ENCODE data around the gene MAPK10.
A peak's percentile ranks its signal among the peaks of the same experiment; 100 is the strongest.
"Not testable (repeated sequence)": the region's sequence is repeated elsewhere in the genome, so short reads cannot be mapped to it uniquely, and the experiment has no call there.

MAPK10 gene

DNA sequence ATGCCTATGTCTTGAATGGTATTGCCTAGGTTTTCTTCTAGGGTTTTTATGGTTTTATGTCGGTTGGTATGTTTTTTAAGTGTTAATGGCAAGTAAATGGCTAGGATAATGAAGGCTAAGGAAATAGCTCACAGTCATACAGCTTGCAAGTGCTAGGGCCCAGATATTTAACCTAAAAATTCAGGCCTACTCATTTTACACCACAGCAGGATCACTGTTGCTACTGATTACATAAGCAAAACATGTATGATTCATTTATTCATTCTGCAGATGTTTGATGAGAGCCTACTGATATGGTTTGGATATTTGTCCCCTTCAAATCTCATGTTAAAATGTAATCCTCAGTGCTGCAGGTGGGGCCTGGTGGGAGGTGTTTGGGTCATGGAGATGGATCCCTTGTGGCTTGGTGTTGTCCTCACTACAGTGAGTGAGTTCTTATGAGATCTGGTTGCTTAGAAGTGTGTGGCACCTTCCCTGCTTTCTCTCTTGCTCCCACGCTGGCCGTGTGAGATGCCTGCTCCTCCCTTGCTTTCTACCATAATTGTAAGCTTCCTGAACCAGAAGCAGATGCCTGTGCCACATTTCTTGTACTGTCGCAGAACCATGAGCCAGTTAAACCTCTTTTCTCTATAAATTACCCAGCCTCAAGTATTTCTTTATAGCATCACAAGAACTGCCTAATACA is 175.5 kb downstream of the MAPK10 start:
- DNase-seq (ENCODE audit: low spot score) = no peak

DNA sequence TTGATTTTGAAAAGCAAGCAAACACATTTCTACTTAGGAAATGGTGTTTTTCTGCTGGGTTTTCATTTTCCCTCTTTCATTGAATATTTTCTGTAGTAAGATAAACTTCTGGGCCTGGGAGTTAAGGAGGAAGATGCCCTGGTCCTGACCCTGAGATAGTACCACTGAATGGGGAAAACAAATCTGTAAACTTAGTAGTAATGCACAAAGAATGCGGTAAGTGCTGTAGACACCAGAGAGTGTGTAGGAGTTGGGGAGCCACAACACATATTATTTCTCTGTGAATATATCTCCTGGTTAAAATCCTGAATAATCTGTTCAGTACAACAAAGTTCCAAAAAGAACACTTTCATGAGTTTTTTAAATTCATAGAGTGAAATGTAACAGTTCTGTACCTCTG is 178.3 kb downstream of the MAPK10 start:
- no peak for DNase-seq (ENCODE audit: low spot score)

DNA sequence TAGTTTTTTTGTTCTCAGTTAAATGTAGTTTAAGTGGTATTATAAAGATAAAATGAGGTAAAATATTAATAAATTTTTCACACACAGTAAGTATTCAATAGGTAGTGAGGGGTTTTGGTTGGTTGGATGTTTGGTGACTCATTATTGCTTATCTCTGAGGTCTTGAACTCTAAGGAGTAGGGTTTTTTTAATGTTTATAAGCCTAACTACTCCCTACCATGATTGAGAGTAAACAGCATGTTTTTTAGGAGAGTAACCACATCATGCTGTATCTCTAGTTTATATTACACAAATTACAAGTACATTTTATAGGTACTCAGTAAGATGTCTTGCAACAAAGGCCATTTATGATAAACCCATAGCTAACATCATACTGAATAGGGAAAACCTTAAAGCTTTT is 181.6 kb downstream of the MAPK10 start:
- DNase-seq (ENCODE audit: low spot score) = no peak

DNA sequence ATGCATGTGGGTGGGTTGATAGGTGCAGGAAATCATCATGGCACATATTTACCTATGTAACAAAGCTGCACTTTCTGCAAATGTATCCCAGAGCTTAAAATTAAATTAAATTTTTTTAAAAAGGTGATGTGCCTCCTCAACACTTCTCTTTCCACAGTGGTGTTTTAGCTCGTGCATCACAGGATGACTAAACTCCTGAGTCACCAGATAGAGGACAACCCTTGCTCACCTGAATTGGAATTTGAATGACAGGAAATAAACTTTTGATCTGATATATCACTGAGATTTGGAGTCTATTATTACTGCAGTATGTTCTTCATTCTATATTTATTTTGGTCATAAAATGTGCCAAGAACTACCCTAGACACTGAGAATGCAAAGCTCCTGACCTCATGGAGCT is 185.3 kb downstream of the MAPK10 start:
- no peak for DNase-seq (ENCODE audit: low spot score)

DNA sequence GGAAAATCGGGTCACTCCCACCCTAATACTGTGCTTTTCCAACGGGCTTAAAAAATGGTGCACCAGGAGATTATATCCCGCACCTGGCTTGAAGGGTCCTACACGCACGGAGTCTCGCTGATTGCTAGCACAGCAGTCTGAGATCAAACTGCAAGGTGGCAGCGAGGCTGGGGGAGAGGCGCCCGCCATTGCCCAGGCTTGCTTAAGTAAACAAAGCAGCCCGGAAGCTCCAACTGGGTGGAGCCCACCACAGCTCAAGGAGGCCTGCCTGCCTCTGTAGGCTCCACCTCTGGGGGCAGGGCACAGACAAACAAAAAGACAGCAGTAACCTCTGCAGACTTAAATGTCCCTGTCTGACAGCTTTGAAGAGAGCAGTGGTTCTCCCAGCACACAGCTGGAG is 191.5 kb downstream of the MAPK10 start:
- DNase-seq (ENCODE audit: low spot score) = not testable (repeated sequence)

DNA sequence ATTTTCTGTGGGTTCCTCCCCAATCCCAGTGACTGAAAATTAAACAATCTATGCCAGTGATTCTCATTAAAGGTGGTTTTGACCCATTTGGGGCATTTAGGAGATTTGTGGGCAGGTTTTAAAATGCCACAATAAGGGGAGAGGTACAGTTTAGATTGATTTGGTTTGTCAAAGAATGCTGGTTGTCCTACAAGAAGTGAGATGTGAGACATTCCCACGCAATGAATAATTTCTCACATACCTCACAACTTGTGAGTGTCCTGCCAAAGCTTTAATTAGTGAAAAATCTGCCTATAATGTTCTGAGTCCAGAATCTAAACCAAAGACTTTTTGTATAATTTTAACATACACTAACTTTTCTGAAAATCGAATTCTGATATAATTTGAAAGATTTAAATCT is 199.4 kb downstream of the MAPK10 start:
- DNase-seq (ENCODE audit: low spot score) = no peak

DNA sequence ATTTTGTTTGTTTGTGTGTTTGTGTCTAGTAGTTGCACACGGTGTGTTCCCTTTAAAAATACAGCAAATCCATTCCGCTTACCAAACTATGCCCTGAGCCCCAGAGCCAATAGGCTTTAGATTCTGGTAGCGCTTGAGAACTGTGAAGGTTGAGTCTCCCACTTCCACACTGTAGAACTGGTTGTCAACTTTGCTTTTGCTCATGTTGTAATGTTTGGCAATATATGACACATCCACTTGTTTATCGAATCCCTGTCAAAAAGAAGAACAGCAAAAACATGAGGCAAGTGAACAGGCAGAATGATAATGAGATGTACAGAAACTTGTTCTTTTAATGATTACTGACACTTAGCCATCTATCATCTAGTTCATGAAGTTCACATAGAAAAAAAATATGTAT is 200.6 kb downstream of the MAPK10 start:
- no peak for DNase-seq (ENCODE audit: low spot score)

DNA sequence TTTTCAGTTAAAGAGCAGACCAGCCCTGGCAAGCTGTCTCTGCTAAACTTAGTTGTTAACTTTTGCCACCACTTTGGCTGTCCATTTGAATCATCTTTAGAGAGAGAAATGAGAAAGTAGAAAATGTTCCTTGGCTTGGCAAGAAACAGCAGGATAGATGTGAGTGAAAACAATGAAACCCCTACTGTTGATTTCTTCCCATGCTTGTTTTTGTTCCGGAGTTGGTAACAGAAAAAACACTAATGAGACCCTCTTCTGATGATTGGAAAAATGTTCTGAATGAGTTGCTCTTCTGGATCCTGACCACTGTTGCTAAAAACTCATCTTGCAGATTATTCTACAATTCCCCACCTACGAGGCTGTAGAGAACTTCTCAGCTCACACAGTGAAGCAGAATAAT is 203.3 kb downstream of the MAPK10 start:
- DNase-seq (ENCODE audit: low spot score) = peak; percentile 12

DNA sequence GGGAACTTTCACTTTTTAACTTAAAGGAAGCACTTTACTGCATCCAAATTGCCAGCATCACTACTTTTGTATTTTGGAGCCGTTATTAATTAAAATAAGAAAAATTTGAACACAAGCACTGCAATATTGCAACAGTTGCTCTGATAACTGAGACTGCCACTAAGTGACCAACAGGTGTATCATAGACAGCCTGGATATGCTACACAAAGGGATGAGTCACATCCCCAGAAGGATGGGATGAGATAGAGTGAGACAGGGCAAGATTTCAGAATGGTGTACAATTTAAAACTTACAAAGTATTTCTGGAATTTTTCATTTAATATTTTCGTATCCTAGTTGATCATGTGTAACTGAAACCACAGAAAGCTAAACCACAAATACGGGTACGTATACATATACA is 204.1 kb downstream of the MAPK10 start:
- no peak for DNase-seq (ENCODE audit: low spot score)

DNA sequence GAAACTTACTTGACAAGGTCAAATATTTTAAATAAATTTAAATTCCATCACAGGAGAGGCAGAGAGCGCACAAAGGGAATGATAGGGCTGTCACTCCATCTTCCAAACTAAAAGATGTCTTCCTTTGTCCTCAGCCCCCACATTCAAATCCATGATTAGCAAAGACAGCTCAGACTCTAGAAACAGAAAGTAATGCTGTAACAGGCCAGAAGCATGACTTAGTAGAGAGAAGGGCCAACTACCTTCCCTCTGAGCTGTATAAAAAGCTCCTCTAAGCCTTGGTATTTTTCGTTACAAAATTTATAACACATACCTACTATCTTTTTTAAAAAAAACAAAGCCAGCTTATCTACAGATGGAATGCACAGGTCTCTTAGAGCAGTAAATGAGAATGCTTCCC is 207.4 kb downstream of the MAPK10 start:
- no peak for DNase-seq (ENCODE audit: low spot score)

DNA sequence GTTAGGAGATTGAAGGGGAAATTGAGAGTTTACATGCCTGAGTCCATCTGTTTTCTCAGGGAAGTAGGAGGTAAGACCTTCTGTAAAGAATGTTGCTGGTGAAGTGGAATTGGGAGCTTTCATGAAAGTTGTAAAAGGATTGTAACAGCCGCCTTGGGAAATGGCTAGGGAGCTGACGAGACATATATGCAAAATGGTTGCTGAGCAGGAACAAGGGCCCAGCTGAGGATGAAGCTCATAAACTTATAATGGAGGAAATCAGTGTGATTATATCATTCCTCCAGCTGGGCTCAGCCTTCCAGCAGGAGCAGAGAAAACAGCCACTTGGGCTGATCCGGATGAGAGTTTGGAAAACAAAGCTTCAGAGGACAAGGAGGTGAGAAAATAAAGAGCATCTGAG is 208.7 kb downstream of the MAPK10 start:
- DNase-seq (ENCODE audit: low spot score) = no peak

DNA sequence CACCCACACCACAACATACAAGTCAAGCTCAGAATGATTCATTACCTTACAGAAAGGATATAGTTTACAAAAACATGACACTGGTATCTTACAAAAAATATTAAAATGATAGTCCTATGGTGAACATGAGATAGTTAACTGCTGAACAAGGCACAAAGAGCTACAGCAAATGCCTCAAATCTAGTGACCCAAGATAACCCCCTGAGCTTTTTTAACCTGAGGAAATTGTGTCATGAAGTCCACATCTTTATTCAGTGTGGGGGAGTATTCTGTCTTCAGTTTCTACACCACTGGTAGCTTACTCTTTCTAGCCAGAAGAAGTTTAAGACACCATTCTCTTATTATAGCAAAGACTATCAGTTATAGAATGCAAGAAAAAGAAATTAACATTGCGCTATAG is 218.7 kb downstream of the MAPK10 start:
- no peak for DNase-seq (ENCODE audit: low spot score)

DNA sequence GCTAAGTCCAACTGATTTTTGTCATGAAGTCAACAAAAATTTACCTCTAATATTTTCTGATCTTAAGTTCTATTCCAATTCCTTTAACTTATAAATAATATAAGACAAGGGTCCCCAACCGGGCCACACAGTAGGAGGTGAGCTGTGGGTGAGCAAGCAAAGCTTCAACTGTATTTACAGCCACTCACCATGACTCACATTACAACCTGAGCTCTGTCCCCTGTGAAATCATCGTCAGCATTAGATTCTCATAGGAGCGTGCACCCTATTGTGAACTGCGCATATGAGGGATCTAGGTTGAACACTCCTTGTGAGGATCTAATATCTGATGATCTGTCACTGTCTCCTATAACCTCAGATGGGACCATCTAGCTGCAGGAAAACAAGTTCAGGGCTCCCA is 227.4 kb downstream of the MAPK10 start:
- DNase-seq (ENCODE audit: low spot score) = no peak

DNA sequence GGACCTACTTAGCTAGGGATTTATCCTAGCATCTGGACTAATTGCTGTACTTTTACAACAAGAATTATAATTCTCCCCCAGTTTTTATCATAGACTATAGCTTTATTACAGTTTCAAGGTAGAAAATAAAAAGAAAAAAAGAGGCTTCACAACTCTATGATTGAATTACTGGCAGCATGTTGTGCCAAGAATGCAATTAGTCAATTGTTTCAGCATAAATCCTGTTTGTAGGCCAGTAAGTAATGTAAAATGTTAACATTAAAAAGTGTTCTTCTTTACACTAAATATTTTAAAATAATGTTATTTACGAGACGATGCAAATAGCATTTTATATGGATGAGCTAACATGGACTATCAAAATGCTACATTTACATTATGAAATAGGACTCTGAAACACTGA is 228.4 kb downstream of the MAPK10 start:
- DNase-seq (ENCODE audit: low spot score) = no peak

DNA sequence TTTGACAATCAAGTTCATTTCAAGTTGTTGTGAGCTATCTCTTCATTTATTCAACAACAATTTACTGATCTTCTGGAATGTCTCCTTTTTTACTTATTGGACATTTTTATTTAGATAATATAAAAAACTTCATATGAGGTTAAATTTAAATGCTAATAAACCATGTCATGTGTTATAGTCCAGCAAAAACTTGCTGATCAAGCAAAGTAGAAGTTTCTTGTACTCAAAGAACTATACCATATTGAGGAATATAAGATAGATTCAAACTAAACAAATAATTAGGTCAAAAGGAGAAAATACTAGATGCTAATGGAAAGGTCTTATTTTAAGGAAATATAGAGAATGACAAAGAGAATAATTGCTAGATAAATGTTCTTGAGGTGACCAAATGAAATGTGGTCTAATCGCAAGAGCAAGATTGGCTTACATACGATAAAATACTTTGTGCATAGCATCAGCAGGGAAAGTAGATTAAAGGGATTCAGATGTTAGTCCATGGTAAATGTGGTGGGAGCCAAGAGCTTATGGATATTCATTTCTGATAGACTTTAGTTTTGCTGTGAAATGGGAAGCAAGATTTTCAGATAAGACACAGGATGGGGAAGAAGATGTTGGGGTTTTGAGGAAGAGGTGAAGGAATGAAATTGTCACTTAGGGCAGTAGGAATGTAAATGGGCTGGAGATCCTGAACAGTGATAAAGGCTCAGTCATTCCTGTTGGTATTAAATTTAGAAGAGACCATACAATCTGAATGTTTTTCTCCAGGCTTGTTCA is 229.5 kb downstream of the MAPK10 start:
- no peak for DNase-seq (ENCODE audit: low spot score)

DNA sequence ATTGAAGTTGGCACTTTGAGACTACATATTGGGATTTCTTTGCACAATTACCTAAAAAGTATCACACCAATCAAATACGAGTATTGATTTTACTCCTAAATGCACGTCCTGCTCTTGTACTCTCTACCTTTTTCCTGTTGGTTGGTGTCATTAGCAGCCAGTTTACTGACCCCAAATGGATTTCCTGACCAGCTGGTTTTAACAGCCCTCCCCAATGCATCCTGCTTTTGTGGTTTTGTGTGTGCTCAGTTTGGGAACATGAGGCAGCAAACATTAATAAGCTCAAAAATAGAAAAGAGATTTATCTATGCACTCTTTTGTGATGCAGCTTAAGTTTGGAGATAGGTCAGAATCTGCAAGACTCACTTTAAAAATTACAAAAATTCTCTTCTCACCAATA is 230.3 kb downstream of the MAPK10 start:
- DNase-seq (ENCODE audit: low spot score) = no peak

DNA sequence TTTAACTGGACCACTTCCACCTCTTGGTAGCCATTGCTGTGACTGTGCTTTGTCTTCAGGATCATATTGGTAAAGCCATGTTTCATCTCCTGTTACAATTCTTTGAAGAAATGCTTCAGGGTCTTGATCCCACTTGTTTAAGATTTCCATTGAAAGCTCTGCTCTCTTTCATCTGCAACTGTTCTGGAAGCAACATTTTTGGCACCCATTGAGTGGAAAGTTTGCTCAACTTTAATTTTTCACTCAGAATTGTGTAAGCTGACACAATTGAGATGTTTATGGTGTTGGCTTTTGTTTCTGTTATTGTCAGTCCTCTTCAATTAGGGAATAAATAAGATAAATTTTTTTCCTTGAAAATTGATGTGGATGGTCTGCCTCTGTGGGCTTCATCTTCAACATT is 237.4 kb downstream of the MAPK10 start:
- DNase-seq (ENCODE audit: low spot score) = no peak

DNA sequence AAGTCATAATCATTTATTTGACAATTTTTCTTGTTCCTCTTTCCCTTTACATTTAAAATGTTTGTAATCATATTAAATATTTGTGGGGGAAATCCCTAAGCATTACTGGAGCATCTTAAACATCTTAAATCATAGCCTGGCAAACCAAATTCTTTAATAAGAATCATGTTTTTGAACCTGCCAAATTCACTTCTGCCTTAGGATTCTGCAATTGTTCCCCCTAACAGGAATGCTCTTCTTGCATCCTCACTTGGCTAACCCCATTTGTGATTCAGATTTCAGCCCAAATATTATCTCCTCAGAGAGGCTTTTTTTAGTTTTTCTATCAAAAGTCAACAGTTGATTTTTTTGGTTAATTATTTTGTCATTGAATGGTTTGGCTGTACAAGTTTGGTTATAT is 241.1 kb downstream of the MAPK10 start:
- no peak for DNase-seq (ENCODE audit: low spot score)

DNA sequence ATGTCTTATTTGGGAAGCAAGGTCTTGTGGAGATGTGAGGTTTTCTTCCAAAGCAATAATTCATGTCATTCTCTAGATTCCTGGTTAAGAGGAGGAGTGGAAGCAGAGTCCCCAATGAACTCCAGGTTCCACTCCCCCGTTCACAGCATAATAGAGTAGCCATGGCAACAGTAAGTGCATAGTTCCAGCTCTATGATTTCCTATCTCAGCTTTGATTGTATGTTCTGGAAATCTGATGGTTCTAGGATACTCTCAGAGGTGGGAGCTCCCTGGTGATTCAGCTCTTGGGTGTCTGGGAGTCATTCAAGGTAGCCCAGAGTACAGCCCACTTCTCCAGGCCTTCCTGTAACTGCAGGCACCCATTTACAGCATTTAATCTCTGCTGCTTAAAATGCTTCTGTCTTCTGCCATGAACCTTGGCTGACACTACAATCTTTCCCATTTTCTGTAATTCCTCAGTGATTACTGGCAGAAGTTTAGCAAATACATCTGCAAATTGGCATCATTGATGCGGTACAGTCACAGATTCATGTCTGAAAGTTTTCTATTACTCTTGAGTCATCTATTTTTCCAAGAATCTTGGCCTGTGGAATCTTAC is 242.0 kb downstream of the MAPK10 start:
- no peak for DNase-seq (ENCODE audit: low spot score)

DNA sequence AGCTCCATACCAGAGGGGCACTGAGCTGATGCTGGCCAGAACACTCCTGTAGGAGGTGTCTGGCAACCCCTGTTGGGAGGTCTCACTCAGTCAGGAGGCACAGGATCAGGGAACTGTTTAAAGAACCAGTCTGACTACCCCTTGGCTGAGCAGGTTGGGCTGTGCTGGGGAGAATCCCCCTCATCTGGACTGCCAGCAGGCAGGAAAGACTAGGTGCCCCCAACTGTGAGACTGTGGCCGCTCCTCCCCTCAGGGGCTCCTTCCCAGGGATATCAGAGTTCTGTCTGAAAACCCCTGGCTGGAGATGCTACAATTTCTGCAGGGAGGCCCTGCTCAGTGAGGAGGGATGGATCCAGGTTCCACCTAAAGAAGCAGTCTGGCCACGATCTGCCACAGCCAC is 245.3 kb downstream of the MAPK10 start:
- DNase-seq (ENCODE audit: low spot score) = no peak

DNA sequence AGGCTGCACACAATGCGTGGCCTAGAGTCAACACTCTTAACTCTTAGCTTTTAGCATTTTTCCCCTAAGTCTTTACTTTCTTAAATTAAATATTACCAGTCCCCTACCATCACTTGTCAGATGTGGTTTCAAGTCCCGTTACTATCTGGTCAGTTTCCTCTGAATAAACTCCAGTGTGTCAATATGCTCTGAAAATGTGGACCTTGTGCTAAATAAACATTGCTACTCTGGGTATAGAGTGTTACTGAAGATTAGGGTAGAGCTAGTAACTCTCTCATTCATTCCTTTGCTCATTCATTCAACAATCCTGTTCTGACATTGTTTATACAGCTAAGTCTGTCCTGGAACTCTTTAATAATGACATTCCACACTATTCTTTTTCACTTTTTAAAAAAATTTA is 251.0 kb downstream of the MAPK10 start:
- DNase-seq (ENCODE audit: low spot score) = no peak

DNA sequence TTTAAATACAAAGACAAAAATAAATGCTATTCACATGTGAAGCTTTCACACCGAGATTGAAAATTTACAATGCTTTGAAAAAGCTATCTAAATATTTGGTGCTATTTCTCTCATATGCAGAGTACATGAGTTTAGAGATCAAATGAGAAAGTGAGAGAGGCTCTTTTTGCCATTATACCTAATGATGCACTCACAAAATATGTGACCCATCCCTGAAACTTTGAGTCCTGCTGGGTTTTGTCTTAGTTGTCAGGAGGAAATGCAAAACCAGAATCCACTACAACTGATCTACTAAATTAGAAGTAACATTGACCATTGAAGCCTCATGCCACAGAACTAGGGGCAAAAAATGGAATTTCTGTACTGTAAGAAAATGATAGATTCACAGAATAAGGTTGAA is 251.7 kb downstream of the MAPK10 start:
- DNase-seq (ENCODE audit: low spot score) = no peak

DNA sequence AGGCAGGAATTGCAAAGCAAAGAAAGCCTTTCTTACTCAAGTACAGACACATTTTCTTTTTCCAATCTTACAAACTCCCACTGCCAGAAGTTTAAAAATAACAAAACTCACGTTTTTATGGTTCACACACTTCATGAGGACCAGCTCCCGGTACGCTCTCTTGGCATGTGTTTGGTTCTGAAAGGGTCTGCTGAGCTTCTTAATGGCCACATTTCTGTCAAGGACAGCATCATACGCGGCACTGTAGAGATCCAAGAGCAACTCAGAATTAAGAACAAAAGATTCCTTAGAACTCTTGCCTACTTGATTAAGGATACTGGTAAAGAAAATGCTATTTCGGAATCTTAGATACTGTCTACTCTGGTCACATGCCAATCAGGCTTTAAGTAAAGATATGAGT is 252.7 kb downstream of the MAPK10 start:
- no peak for DNase-seq (ENCODE audit: low spot score)

DNA sequence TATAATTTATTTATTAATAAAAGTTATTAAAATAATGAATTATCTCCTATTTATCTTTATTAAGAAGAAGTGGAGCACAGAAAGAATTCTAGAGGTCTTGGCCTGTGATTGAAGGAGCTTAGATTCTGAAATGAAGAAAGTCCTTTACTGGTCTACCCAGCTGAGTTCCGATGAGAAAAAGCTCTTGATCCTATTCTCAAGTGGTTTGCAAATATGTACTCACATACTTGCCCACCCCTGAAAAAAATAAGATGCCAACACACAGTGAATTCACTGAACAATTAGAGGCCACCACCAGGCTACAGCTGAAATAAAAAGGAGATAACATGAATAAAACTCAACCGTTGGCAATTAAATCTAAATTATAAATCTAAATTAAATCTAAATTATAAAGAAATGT is 253.4 kb downstream of the MAPK10 start:
- DNase-seq (ENCODE audit: low spot score) = no peak
